Mesenchymal stem cell (in vitro differentiated cells and primary cell): ENCODE measurements around the gene CACNA1C.

Experiments used
- DNase-seq: peaks from one replicate; pipeline ENCODE4 v3.0.0-alpha.2; 2013
- H2AFZ ChIP-seq: one replicate; pipeline ENCODE4 v1.6.1; 2013; ENCODE audit warnings: low read depth, mild to moderate bottlenecking, control low read depth, inconsistent platforms, low read length, moderate library complexity
- H2AK5ac ChIP-seq: 2 replicates; pipeline ENCODE4 v1.6.1; 2013; ENCODE audit warnings: low read length, moderate library complexity, mild to moderate bottlenecking, inconsistent platforms; ENCODE audit not compliant: severe bottlenecking
- H2BK120ac ChIP-seq: one replicate; pipeline ENCODE4 v1.6.1; 2013; ENCODE audit warnings: low read depth, mild to moderate bottlenecking, inconsistent platforms, low read length, moderate library complexity
- H2BK12ac ChIP-seq, 2 experiments: one replicate each; pipeline ENCODE4 v1.6.1; 2013; ENCODE audit warnings: inconsistent platforms in 2 of 2, low read length in 2 of 2, mild to moderate bottlenecking in 2 of 2, moderate library complexity in 2 of 2, control low read depth in 1 of 2
- H2BK15ac ChIP-seq: one replicate; pipeline ENCODE4 v1.6.1; 2013; ENCODE audit warnings: mild to moderate bottlenecking, low read depth, inconsistent platforms; ENCODE audit not compliant: poor library complexity, severe bottlenecking
- H2BK5ac ChIP-seq: 2 replicates; pipeline ENCODE4 v1.6.1; 2013; ENCODE audit warnings: low read depth, mild to moderate bottlenecking, low read length, control low read depth, inconsistent platforms; ENCODE audit not compliant: poor library complexity, severe bottlenecking
- H3K14ac ChIP-seq, 2 experiments: one replicate each; pipeline ENCODE4 v1.6.1; 2013; ENCODE audit warnings: inconsistent platforms in 2 of 2, low read length in 2 of 2, control low read depth in 1 of 2, mild to moderate bottlenecking in 1 of 2, moderate library complexity in 1 of 2
- H3K18ac ChIP-seq, 2 experiments: one replicate each; pipeline ENCODE4 v1.6.1; 2013; ENCODE audit warnings: inconsistent platforms in 2 of 2, low read length in 2 of 2, control low read depth in 1 of 2, low read depth in 1 of 2, mild to moderate bottlenecking in 1 of 2
- H3K23ac ChIP-seq, 2 experiments: one replicate each; pipeline ENCODE4 v1.6.1; 2013; ENCODE audit warnings: inconsistent platforms in 2 of 2, low read length in 2 of 2, mild to moderate bottlenecking in 2 of 2, moderate library complexity in 2 of 2, control low read depth in 1 of 2
- H3K27ac ChIP-seq: 2 replicates; pipeline ENCODE4 v1.5.1; 2013; ENCODE audit warnings: mild to moderate bottlenecking, moderate library complexity, low read length, control low read depth, inconsistent platforms; ENCODE audit not compliant: poor library complexity, severe bottlenecking
- H3K27me3 ChIP-seq, 2 experiments: 2 replicates each; pipeline versions ENCODE4 v1.6.1 to v1.7.0; 2013; ENCODE audit warnings: low read length in 2 of 2, mild to moderate bottlenecking in 2 of 2, moderate library complexity in 2 of 2, control low read depth in 1 of 2, inconsistent platforms in 1 of 2; ENCODE audit not compliant: control insufficient read depth in 1 of 2, insufficient read depth in 1 of 2
- H3K36me3 ChIP-seq, 2 experiments: 2 replicates each; pipeline versions ENCODE4 v1.6.1 to v1.7.0; 2013; ENCODE audit warnings: low read length in 2 of 2, control low read depth in 1 of 2, inconsistent platforms in 1 of 2, low read depth in 1 of 2, mild to moderate bottlenecking in 1 of 2; ENCODE audit not compliant: insufficient read depth in 2 of 2, control insufficient read depth in 1 of 2
- H3K4ac ChIP-seq, 2 experiments: one replicate each; pipeline ENCODE4 v1.6.1; 2013; ENCODE audit warnings: inconsistent platforms in 2 of 2, low read length in 2 of 2, mild to moderate bottlenecking in 2 of 2, moderate library complexity in 2 of 2, control low read depth in 1 of 2, low read depth in 1 of 2
- H3K4me1 ChIP-seq: 2 replicates; pipeline ENCODE4 v1.6.1; 2013; ENCODE audit warnings: low read depth, low read length, control low read depth; ENCODE audit not compliant: control insufficient read depth, insufficient read depth
- H3K4me2 ChIP-seq: 2 replicates; pipeline ENCODE4 v1.6.1; 2013; ENCODE audit warnings: low read length, mild to moderate bottlenecking, inconsistent platforms; ENCODE audit not compliant: poor library complexity, severe bottlenecking
- H3K4me3 ChIP-seq, 2 experiments: 2 replicates each; pipeline versions ENCODE4 v1.5.1 to v1.7.0; 2013; ENCODE audit warnings: low read length in 2 of 2, mild to moderate bottlenecking in 2 of 2, control low read depth in 1 of 2, low read depth in 1 of 2; ENCODE audit not compliant: insufficient read depth in 1 of 2
- H3K79me1 ChIP-seq: replicated peaks from 2 replicates; pipeline ENCODE4 v1.6.1; 2013; ENCODE audit warnings: mild to moderate bottlenecking, control low read depth, low read length, inconsistent platforms; ENCODE audit not compliant: poor library complexity, severe bottlenecking
- H3K9ac ChIP-seq: 2 replicates; pipeline ENCODE4 v1.7.0; 2013; ENCODE audit warnings: mild to moderate bottlenecking, low read length, moderate library complexity
- H3K9me3 ChIP-seq: 2 replicates; pipeline ENCODE4 v1.7.0; 2013; ENCODE audit warnings: mild to moderate bottlenecking, low read length; ENCODE audit not compliant: control insufficient read depth
- H4K8ac ChIP-seq: one replicate; pipeline ENCODE4 v1.6.1; 2013; ENCODE audit warnings: inconsistent platforms, mild to moderate bottlenecking, low read length, moderate library complexity
- H4K91ac ChIP-seq: one replicate; pipeline ENCODE4 v1.6.1; 2013; ENCODE audit warnings: mild to moderate bottlenecking, low read length, inconsistent platforms
- WGBS: methylation state at CpG from one replicate; pipeline ENCODE4 v1.1.7; 2013; ENCODE audit warnings: mixed read lengths; 5-methylcytosine and 5-hydroxymethylcytosine counted together

The CACNA1C gene

GRCh38 chr12:2274733-2275132 is 221.9 kb downstream of the CACNA1C start:
- H3K27me3 ChIP-seq = no peaks in the 10 kb centered on the region
- H3K4me3 ChIP-seq = no peak overlapping the region
- H3K27ac ChIP-seq = no peak overlapping the region
- no peak overlapping the region for H2AK5ac ChIP-seq
- H4K91ac ChIP-seq = no peak overlapping the region
- WGBS = 89% methylated on average over 7 of the region's 7 CpGs
- H3K9ac ChIP-seq = no peak overlapping the region
- H3K36me3 ChIP-seq = no peaks in the 10 kb centered on the region
- H2BK15ac ChIP-seq = no peak overlapping the region
- no peaks in the 10 kb centered on the region for H3K79me1 ChIP-seq
- no peak overlapping the region for H4K8ac ChIP-seq
- no peak overlapping the region for H3K23ac ChIP-seq
- no peak overlapping the region for H2AFZ ChIP-seq
- no peak overlapping the region for H3K14ac ChIP-seq
- H3K4me1 ChIP-seq = peaks cover 6% of the 10 kb centered on the region
- H3K4ac ChIP-seq = no peak overlapping the region
- H3K4me2 ChIP-seq = no peak overlapping the region
- no peak overlapping the region for H2BK5ac ChIP-seq
- peak overlapping the region in 1 of 2 experiments; percentile 29 for H2BK12ac ChIP-seq
- H3K9me3 ChIP-seq = no peaks in the 10 kb centered on the region
- H2BK120ac ChIP-seq = no peak overlapping the region
- no peak for DNase-seq
- no peak overlapping the region for H3K18ac ChIP-seq

- Histone ChIP-seq H3K4ac (no peak overlapping the region), H3K9me3 (no peaks in the 10 kb centered on the region), H3K4me1 (peaks cover 6% of the 10 kb centered on the region), H2BK5ac (no peak overlapping the region), H2BK15ac (no peak overlapping the region), H4K91ac (no peak overlapping the region), H3K4me2 (no peak overlapping the region), H3K27me3 (no peaks in the 10 kb centered on the region), H3K18ac (no peak overlapping the region), H3K36me3 (no peaks in the 10 kb centered on the region), H3K79me1 (no peaks in the 10 kb centered on the region), H3K27ac (no peak overlapping the region), H3K4me3 (no peak overlapping the region), H2BK120ac (no peak overlapping the region), H2BK12ac (no peak overlapping the region), H3K9ac (no peak overlapping the region), H3K23ac (no peak overlapping the region), H2AFZ (no peak overlapping the region), H2AK5ac (peak overlapping the region; percentile 45), H4K8ac (no peak overlapping the region), H3K14ac (no peak overlapping the region)
- DNase-seq = no peak
- WGBS = 82% methylated on average over 5 of the region's 6 CpGs
Observed at GRCh38 chr12:2276288-2277033, 223.7 kb downstream of the CACNA1C start.

GRCh38 chr12:2277492-2278155 is 224.8 kb downstream of the CACNA1C start:
- 98% methylated on average over 6 of the region's 6 CpGs for WGBS

GRCh38 chr12:2281446-2281845 is 228.7 kb downstream of the CACNA1C start:
- Histone ChIP-seq H3K4me2 (no peak overlapping the region), H2BK120ac (no peak overlapping the region), H3K4me1 (peaks cover 13% of the 10 kb centered on the region), H3K27me3 (no peaks in the 10 kb centered on the region), H4K91ac (no peak overlapping the region), H2AK5ac (no peak overlapping the region), H3K14ac (no peak overlapping the region), H3K36me3 (no peaks in the 10 kb centered on the region), H2AFZ (no peak overlapping the region), H3K9me3 (no peaks in the 10 kb centered on the region), H2BK15ac (no peak overlapping the region), H3K4ac (no peak overlapping the region), H3K79me1 (no peaks in the 10 kb centered on the region), H3K23ac (no peak overlapping the region), H3K9ac (no peak overlapping the region), H2BK12ac (no peak overlapping the region), H3K18ac (no peak overlapping the region), H2BK5ac (no peak overlapping the region), H4K8ac (no peak overlapping the region), H3K27ac (no peak overlapping the region), H3K4me3 (no peak overlapping the region)
- WGBS = no CpG with 5 or more reads among the region's 1 CpG
- DNase-seq = no peak

More at GRCh38 chr12:2277492-2278155, 224.8 kb downstream of the CACNA1C start:
- H3K4me1 ChIP-seq = peaks cover 6% of the 10 kb centered on the region
- no peak overlapping the region for H3K18ac ChIP-seq
- no peak overlapping the region for H3K4me2 ChIP-seq
- no peak overlapping the region for H2BK5ac ChIP-seq
- H3K36me3 ChIP-seq = no peaks in the 10 kb centered on the region
- no peaks in the 10 kb centered on the region for H3K79me1 ChIP-seq
- H2BK12ac ChIP-seq = peak overlapping the region in 1 of 2 experiments; percentile 58
- H2BK120ac ChIP-seq = no peak overlapping the region
- H3K9ac ChIP-seq = no peak overlapping the region
- no peak overlapping the region for H2AFZ ChIP-seq
- DNase-seq = no peak
- H4K8ac ChIP-seq = no peak overlapping the region
- no peaks in the 10 kb centered on the region for H3K27me3 ChIP-seq
- H4K91ac ChIP-seq = peak overlapping the region; percentile 36
- no peak overlapping the region for H2BK15ac ChIP-seq
- no peak overlapping the region for H3K23ac ChIP-seq
- H3K27ac ChIP-seq = no peak overlapping the region
- H3K9me3 ChIP-seq = no peaks in the 10 kb centered on the region
- no peak overlapping the region for H3K4ac ChIP-seq
- no peak overlapping the region for H3K14ac ChIP-seq
- no peak overlapping the region for H2AK5ac ChIP-seq
- no peak overlapping the region for H3K4me3 ChIP-seq
